PC-3 (cell line): ENCODE measurements around the gene TOR1B.

Experiments
- EZH2 ChIP-seq: fragments of 300-600 bp; sonication (generic); IDR thresholded peaks from one replicate; pipeline ENCODE4 v1.6.1; 2017; ENCODE audit warnings: antibody characterized with exemption, mild to moderate bottlenecking, low read length; ENCODE audit not compliant: unreplicated experiment
- TF ChIP-seq, protein P1 (sequence below): fragments of 300-600 bp; sonication (generic); conservative IDR thresholded peaks from 2 replicates; pipeline ENCODE4 v1.5.1; 2017; ENCODE audit warnings: antibody characterized with exemption, low read depth, mild to moderate bottlenecking, low read length

- TF ChIP-seq, protein P1, sequence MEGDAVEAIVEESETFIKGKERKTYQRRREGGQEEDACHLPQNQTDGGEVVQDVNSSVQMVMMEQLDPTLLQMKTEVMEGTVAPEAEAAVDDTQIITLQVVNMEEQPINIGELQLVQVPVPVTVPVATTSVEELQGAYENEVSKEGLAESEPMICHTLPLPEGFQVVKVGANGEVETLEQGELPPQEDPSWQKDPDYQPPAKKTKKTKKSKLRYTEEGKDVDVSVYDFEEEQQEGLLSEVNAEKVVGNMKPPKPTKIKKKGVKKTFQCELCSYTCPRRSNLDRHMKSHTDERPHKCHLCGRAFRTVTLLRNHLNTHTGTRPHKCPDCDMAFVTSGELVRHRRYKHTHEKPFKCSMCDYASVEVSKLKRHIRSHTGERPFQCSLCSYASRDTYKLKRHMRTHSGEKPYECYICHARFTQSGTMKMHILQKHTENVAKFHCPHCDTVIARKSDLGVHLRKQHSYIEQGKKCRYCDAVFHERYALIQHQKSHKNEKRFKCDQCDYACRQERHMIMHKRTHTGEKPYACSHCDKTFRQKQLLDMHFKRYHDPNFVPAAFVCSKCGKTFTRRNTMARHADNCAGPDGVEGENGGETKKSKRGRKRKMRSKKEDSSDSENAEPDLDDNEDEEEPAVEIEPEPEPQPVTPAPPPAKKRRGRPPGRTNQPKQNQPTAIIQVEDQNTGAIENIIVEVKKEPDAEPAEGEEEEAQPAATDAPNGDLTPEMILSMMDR: no peak
- TF ChIP-seq EZH2: no peak
These were observed 23.8 kb downstream of the TOR1B start for GRCh38 chr9:129826759-129827158.
